GM12865 (cell line): Measurements from ENCODE around the gene MAGEB18.

Experiments
- DNase-seq: peaks from one replicate; pipeline ENCODE4 v3.0.0; 2010; ENCODE audit warnings: low read depth
- H3K4me3 ChIP-seq: 2 replicates; pipeline ENCODE4 v1.5.1; 2011; ENCODE audit warnings: mild to moderate bottlenecking, low read depth, low read length, control low read depth
- CTCF ChIP-seq: IDR thresholded peaks from 2 replicates; pipeline ENCODE4 v1.5.1; 2011; ENCODE audit warnings: low read length, control low read depth, low read depth, inconsistent platforms; ENCODE audit not compliant: insufficient read depth; ENCODE audit errors: missing control alignments

MAGEB18 gene

GRCh38 chrX:26138274-26138673 lies at the start of gene MAGEB18:
MAGEB18 (plus strand) TSS chrX:26138343; CDS start chrX:26138986, 643 bp downstream.
- no peak within 1 kb of the TSS for H3K4me3 ChIP-seq
- no peak for DNase-seq
- TF ChIP-seq CTCF: no peak

DNA sequence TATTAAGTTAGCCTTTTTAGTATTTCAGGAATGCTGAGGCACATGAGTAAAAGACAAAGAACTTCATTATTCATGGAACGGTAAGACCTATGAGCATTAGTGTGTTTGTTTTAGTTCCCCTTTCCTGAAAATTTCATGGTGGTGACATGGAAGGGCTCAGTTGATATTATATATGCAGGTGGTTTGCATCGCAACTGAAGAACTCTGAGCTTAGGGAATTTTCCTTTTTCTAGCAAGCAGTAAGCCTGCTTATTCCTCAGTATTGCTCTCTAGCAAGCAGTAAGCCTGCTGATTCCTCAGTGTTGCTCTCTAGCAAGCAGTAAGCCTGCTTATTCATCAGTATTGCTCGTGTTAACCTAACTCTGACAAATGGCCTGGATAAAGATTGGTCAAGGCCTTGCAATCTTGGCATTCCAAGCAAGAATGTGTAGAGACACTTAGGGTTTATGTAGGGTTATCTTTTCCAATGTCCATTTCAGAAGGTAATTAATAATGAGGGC lies 37.7 kb upstream of the MAGEB18 start:
- H3K4me3 ChIP-seq: no peak overlapping the region
- no peak for DNase-seq
- TF ChIP-seq CTCF: no peak

GRCh38 chrX:26109142-26109541 lies 29.0 kb upstream of the MAGEB18 start:
- no peak for DNase-seq
- TF ChIP-seq CTCF: no peak
- H3K4me3 ChIP-seq: no peak overlapping the region

GRCh38 chrX:26146024-26146423 lies 7.9 kb downstream of the MAGEB18 start:
- no peak overlapping the region for H3K4me3 ChIP-seq
- no peak for DNase-seq
- TF ChIP-seq CTCF: no peak

- no peak within 1 kb of the TSS for H3K4me3 ChIP-seq
- no peak for TF ChIP-seq CTCF
- no peak for DNase-seq
Measured at GRCh38 chrX:26160301-26160700, 22.2 kb downstream of the MAGEB18 start, which contains the start of gene MAGEB6B. MAGEB6B (plus strand) TSS chrX:26160601; CDS start chrX:26160601, 0 bp downstream.
